Measurements from ENCODE around the gene RNF126.
A peak's percentile ranks its signal among the peaks of the same experiment; 100 is the strongest.
"Not testable (repeated sequence)": the region's sequence is repeated elsewhere in the genome, so short reads cannot be mapped to it uniquely, and the experiment has no call there.

The RNF126 gene

DNA sequence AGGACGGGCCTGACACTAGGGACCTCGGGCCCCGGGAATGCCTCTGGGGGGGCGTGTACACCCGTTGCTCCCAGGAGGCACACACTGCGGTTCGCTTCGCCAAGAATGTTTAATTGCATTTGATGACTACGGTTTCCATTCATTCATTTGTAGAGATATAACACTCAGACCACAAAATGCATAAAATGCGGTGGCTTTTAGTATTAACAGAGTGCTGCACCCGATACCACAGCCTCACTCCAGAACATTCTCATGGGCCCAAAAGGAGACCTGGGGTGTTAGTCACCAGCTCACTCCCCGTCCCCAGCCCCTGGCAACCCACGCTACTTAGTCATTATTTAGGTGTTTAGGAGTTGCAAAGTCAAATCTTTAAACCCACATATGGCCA is 51.5 kb downstream of the RNF126 start:
- peak; percentile 85 for DNase-seq (ENCODE audit: low spot score)

DNA sequence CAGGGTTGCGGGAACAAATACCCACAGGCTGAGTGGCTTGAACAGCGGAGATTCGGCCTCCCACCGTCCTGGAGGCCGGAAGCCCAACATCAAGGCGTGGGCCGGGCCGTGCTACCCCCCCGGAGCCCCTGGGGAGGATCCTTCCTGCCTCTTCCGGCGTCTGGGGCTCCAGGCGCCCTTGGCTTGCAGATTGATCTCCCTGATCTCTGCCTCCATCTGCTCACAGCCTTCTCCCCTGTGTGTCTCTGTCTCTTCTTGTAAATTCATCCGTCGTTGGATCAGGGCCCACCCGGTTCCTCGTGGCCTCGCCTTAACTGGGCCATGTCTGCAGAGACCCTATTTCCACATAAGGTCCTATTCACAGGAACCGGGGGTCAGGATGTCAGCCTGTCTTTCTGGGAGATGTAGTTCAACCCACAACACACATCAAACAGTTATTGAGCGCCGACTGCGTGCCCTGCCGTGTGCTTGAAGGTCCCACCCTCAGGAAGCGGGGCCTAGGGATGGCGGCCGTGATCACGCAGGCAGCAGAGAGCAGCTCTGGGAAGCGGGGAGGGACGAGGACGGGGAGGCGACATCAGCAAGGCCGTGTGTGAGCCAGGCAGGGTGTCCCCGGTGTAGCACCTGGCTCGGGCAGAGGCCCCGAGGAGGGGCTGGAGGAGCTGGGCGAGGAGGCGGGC is 52.1 kb downstream of the RNF126 start:
- peak; percentile 59 for DNase-seq (ENCODE audit: low spot score)

DNA sequence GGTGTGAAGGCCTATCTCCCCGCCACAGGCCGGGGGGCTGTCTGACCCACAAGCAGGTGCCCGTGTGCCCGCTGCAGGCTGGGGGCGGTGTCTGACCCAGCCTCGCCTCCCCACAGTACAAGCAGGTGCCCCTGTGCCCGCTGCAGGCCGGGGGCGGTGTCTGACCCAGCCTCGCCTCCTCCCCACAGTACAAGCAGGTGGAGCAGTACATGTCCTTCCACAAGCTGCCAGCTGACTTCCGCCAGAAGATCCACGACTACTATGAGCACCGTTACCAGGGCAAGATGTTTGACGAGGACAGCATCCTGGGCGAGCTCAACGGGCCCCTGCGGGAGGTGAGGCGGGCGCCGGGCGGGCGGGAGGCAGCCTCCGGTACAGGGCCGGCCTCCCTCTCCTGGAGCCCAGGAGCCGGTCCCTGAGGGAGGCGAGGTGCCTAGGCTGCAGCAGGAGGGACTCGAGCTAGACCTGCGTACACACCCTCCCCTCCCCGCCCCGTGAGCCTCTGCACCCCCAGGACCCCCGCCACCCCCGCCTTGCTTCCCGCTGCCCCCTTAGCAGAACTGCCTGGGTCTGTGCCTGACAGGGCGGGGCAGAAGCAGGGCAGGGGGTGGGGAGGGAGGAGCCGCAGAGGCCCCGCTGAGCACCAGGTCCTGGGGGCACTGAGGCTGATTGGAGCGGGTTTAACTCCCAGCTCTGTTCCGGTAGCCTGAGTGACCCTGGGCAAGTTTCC is 52.8 kb downstream of the RNF126 start:
- DNase-seq (ENCODE audit: low spot score): no peak

DNA sequence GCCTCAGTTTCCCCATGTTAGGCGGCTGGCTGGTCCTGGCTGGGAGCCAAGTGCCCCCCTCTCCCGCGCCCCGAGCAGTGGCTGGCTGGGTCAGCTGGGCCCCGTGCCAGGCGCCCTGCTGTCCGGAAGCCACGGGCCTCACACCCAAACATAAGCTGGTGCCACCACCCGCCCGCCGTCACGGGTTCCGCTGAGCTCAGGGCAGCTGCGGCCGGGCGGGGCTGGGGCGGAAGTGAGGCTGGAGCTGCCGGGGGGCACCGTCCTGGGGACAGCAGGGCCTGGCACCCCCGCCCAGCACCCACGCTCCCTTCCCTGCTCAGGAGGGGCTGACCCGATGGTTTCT is 54.0 kb downstream of the RNF126 start:
- DNase-seq (ENCODE audit: low spot score): no peak

DNA sequence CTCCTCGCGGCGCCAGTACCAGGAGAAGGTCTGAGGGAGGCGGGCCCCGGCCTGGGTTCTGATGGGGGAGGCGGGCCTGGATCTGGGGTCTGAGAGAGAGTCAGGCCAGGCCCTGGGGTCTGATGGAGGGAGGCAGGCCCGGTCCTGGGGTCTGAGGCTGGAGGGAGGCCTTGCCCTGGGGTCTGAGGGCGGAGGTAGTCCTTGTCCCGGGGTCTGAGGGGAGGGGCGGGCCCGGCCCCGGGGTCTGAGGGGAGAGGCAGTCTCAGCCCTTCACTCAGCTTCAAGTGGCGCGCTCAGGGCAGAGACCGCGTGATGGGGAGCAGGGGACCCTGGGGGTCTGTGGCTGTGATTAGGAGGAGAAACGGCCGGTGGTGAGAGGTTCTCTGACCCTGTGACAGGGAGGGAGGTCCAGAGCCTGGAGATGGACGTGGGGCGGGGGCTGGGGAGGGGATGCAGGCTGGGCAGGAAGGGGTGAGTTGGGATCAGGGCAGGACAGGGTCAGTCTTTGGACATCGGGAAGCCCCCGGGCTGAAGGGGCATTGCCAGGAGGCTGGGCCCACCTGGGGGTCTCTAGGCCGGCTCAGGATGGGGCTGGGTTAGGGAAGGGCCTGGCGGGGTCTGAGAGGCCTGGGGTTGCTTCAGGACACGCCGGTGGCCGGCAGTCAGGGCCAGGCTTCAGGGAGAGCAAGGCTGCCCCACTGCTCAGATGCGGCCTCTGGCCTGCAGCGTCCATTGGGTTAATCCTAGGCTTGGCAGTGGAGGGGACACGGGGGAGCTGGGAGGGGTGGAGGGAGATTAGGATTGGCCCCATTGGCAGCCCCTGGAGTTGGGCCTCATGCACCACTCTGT is 54.6 kb downstream of the RNF126 start:
- no peak for DNase-seq (ENCODE audit: low spot score)

DNA sequence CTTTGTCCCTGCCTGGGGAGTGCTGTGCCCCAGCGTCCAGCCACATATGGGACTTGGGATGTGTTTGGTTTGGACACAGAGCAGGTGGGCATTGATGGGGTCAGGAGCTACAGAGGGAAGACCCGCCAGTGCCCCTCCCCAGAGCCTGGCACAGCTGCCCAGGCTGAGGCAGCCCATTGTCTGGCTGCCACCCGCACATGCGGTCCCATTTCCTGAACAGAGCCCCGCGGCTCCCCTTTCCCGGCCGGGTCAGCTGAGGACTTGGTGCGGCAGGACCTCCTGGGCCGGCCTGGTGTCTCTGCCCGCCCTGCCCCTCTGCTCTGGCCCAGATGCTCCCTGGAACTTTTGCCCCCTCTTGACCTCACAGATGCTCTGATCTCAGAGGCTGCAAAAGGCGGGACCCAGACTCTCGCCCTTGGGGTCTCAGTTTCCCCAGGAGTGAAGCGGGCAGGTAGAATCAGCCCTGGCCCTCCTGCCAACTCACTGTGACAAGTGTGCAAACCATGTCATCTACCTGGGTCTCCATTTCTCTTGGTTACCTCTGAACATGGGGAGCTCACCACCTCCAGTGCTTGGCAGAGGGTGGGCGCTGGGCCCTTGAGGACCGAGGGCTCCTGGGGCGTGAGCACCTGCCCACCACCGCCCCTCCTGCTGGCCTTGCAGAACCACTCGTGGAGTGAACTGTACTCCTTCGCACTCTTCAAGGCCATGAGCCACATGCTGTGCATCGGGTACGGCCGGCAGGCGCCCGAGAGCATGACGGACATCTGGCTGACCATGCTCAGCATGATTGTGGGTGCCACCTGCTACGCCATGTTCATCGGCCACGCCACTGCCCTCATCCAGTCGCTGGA is 55.5 kb downstream of the RNF126 start:
- DNase-seq (ENCODE audit: low spot score): no peak

DNA sequence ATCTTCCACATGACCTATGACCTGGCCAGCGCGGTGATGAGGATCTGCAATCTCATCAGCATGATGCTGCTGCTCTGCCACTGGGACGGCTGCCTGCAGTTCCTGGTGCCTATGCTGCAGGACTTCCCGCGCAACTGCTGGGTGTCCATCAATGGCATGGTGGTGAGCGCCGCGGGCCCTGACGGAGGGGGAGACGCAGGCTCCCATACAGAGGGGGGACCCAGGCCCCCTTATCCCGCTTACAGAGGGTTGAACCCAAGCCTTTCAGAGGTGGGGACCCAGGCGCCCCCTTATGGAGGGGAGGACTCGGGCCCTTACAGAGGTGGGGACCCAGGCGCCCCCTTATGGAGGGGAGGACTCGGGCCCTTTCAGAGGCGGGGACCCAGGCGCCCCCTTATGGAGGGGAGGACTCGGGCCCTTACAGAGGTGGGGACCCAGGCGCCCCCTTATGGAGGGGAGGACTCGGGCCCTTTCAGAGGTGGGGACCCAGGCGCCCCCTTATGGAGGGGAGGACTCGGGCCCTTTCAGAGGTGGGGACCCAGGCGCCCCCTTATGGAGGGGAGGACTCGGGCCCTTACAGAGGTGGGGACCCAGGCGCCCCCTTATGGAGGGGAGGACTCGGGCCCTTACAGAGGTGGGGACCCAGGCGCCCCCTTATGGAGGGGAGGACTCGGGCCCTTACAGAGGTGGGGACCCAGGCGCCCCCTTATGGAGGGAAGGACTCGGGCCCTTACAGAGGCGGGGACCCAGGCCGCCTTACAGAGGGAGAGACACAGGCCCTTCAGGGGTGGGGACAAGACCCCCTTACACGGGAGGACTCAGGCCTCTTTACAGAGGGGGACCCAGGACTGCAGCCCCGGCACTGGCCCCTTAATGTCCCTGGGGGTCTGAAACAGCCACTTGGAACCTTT is 57.7 kb downstream of the RNF126 start:
- DNase-seq (ENCODE audit: low spot score): not testable (repeated sequence)

DNA sequence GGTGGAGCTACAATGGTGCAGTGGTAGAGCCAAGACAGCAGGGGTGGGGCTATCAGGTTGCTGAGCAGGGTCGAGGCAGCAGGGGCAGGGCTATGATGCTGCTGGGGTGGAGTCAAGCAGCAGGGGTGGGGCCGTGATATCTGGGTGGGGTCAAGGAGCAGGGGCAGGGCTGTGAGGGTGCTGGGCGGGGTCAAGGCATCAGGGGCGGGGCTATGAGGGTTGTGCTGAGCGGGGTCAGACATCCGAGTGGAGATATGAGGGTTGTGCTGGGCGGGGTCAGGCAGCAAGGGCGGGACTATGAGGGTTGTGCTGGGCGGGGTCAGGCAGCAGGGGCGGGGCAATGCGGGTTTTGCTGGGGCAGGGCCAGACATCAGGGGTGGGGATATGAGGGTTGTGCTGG is 58.7 kb downstream of the RNF126 start:
- no peak for DNase-seq (ENCODE audit: low spot score)

DNA sequence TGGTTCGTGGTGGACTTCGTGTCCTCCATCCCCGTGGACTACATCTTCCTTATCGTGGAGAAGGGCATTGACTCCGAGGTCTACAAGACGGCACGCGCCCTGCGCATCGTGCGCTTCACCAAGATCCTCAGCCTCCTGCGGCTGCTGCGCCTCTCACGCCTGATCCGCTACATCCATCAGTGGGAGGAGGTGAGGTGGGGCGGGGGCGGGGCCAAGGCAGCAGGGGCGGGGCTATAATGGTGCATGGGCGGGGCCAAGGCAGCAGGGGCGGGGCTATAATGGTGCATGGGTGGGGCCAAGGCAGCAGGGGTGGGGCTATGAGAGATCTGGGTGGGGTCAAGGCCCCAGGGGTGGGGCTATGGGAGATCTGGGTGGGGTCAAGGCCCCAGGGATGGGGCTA is 59.2 kb downstream of the RNF126 start:
- not testable (repeated sequence) for DNase-seq (ENCODE audit: low spot score)

DNA sequence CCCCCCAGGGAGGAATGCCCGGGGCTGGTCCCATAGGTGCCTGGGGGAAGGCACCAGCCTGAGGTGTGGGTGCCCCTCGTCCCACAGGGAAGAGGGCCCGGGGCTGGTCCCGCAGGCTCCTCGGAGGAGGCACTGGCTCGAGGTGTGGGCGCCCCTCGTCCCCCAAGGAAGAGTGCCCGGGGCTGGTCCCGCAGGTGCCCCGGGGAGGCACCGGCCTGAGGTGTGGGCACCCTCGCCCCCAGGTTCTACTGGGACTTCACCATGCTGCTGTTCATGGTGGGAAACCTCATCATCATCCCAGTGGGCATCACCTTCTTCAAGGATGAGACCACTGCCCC is 59.7 kb downstream of the RNF126 start:
- not testable (repeated sequence) for DNase-seq (ENCODE audit: low spot score)

DNA sequence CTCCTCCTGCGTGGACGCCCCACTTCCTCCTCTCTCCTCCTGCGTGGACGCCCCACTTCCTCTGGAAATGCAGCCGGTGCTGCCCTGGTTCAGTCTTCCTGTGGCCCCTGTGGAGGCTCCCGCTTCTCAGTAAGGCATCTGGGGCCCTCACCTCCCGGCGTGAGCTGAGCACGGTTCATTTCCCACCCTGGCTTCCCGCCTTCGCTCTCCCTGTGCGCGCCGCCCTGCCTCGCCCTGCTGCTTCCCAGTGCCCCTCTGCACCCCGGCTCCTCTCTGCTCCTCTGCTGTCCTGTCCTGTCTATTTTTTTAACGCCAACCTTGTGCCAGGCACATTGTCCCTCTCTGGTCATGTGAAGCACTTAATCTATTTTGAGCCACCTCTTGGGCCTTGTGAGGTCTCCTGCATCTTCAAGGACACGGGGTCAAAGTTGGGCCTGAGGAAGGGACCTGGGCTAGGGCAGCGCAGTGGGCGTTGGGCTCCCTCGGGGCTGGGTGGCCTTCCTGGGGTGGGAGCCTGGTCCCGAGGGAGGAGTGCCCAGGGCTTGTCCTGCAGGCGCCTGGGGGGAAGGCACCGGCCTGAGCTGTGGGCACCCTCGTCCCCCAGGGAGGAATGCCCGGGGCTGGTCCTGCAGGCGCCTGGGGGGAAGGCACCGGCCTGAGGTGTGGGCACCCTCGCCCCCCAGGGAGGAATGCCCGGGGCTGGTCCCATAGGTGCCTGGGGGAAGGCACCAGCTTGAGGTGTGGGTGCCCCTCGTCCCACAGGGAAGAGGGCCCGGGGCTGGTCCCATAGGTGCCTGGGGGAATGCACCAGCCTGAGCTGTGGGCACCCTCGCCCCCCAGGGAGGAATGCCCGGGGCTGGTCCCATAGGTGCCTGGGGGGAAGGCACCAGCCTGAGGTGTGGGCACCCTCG is 60.4 kb downstream of the RNF126 start:
- DNase-seq (ENCODE audit: low spot score): no peak

DNA sequence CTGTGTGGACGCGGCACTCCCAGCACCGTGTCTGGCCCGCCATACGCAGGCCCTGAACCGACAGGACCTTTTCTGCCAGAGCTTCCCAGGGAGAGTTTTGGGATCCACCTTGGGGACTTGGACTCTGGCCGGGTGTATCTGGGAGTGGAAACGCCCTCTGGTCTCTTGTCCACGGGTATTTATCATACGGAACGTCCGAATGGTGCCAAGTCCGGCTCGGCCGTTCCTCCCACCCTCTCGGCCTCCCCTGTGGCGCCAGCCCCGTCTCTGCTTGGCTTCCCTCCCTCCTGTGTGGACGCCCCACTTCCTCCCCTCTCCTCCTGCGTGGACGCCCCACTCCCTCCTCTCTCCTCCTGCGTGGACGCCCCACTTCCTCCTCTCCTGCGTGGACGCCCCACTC is 61.2 kb downstream of the RNF126 start:
- no peak for DNase-seq (ENCODE audit: low spot score)

DNA sequence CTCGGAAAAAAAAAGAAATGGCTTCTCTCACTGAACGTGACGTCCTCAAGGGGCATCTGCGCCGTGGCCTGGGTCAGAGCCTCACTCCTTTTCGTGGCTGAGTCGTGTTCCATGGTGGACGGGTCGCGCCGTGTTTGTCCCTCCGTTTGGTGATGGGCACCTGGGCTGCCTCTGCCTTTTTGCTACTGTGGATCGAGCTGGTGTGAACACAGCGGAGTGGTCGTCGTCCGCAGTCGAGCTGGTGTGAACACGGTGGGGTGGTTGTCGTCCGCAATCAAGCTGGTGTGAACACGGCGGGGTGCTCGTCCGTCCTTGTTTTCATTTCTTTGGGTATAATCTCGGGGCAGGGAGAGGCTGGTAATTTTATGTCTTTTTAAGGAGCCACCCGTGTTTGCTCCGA is 61.7 kb downstream of the RNF126 start:
- no peak for DNase-seq (ENCODE audit: low spot score)

Data from AG20443 (cell line).